Stimulated activated naive B cell treated with anti-CD40 and anti-IgM and Interleukin-4, amounts not matched to agents 10 μg/mL and 1 μg/mL and 100 μg/mL, for 72 hours (primary cell): ENCODE data around the gene GDPD1.
"Not testable (repeated sequence)": the region's sequence is repeated elsewhere in the genome, so short reads cannot be mapped to it uniquely, and the experiment has no call there.

ENCODE experiments used
- ATAC-seq, 2 donors: fragments of 150-1000 bp; cut with Tn5 transposase; replicated peaks; 2 replicates each; pipeline ENCODE4 v1.10.0; 2021; ENCODE audit warnings: moderate library complexity in 1 of 2
- DNase-seq: peaks from one replicate; pipeline ENCODE4 v3.0.0; 2021
- H3K27ac Mint-ChIP-seq: one replicate; pipeline ENCODE4 v1.8.0; 2022; ENCODE audit warnings: mild to moderate bottlenecking, mixed read lengths
- H3K27me3 Mint-ChIP-seq, 2 donors: one replicate each; pipeline ENCODE4 v1.8.0; 2022; ENCODE audit warnings: mixed read lengths in 2 of 2
- H3K36me3 Mint-ChIP-seq, 2 donors: one replicate each; pipeline ENCODE4 v1.8.0; 2022; ENCODE audit warnings: mixed read lengths in 2 of 2, mild to moderate bottlenecking in 1 of 2
- H3K4me1 Mint-ChIP-seq, 2 donors: one replicate each; pipeline ENCODE4 v1.8.0; 2022; ENCODE audit warnings: mixed read lengths in 2 of 2, mild to moderate bottlenecking in 1 of 2
- H3K4me3 Mint-ChIP-seq, 2 donors: one replicate each; pipeline ENCODE4 v1.8.0; 2022; ENCODE audit warnings: mild to moderate bottlenecking in 2 of 2, mixed read lengths in 2 of 2, moderate library complexity in 1 of 2
- H3K9me3 Mint-ChIP-seq, 2 donors: one replicate each; pipeline ENCODE4 v1.8.0; 2022; ENCODE audit warnings: mixed read lengths in 2 of 2, mild to moderate bottlenecking in 1 of 2

Gene GDPD1

DNA sequence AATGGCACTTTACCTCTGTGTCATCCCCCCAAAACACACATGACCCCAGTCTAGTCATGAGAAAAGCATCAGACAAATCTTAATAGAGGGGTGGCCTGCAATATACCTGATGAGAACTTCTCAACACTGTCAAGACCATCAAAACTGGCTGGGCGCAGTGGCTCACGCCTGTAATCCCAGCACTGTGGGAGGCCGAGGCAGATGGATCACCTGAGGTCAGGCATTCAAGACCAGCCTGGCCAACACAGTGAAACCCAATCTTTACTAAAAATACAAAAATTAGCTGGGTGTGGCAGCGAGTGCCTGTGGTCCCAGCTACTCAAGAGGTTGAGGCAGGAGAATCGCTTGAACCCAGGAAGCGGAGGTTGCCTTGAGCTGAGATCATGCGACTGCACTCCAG, 91.2 kb downstream of the GDPD1 start:
- not testable (repeated sequence) for H3K27me3 Mint-ChIP-seq, H3K4me3 Mint-ChIP-seq, H3K27ac Mint-ChIP-seq, H3K4me1 Mint-ChIP-seq, H3K36me3 Mint-ChIP-seq, DNase-seq, ATAC-seq, H3K9me3 Mint-ChIP-seq

DNA sequence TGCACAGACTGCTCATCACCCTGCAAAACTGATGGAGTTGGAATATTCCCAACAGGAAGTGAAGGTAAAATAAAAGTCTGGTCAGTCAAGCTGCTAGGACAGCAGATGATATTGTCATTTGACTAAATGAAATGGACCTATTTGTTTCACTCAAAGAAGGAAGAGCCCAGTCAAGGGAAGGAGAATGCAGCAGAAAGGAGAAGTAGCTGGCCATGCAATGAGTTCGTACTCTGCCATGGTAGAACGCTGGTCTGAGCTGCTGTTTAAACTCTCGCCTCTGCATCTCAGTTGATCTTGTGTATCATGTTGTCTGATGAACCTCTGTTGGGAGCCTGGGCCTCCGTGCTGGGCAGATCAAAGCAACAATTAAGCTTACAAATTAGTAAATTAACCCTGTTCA, 95.6 kb downstream of the GDPD1 start:
- DNase-seq (no peak), ATAC-seq (no peak)
- Mint-ChIP-seq H3K27ac (no peak overlapping the region), H3K9me3 (no peaks in the 10 kb centered on the region), H3K36me3 (no peaks in the 10 kb centered on the region), H3K4me3 (no peak overlapping the region), H3K4me1 (peaks cover 0 to 5% of the 10 kb centered on the region in 2 donors), H3K27me3 (no peaks in the 10 kb centered on the region)
